Right kidney (tissue), 1 donor: Measurements from ENCODE around the gene TMUB1.

ENCODE experiments used
- DNase-seq: peaks from one replicate; pipeline ENCODE4 v3.0.0-alpha.2; 2016

The TMUB1 gene

DNA sequence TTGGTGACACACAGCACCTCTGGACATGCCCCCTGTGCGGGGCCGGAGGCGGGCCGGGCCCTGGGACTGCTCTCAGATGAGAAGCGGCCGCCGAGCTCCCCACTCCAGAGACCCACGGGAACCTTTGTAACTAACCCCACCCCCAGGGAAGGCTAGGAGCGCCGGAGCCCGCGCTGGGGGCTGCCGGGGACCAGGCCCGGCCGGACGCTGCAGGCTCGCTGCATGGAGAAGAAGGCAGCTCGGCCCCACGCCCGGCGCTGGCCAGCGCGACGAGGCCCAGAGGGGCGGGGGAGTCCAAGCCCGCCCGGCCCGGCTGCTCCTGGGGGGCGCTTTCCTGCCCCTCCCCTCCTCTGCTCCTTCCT, 39.5 kb upstream of the TMUB1 start:
- no peak for DNase-seq

DNA sequence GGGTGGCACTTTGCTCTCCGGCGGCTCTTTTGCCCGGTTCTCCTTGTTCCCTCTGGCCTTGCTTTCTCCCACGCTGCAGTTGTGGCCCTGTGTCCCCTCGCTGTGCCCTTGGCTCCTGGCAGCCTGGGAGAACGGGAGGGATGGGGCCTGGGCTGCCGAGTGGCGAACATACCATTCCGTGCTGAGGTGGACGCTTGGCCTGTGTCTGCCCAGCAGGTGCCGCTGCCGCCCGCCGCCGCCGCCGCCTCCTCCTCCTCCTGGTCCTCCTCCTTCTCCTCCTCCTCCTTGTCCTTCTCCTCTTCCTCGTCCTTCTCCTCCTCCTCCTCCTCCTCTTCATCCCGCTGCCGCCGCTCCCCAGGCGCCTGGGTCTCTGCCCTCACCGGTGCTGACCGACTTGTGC, 39.0 kb upstream of the TMUB1 start:
- no peak for DNase-seq

DNA sequence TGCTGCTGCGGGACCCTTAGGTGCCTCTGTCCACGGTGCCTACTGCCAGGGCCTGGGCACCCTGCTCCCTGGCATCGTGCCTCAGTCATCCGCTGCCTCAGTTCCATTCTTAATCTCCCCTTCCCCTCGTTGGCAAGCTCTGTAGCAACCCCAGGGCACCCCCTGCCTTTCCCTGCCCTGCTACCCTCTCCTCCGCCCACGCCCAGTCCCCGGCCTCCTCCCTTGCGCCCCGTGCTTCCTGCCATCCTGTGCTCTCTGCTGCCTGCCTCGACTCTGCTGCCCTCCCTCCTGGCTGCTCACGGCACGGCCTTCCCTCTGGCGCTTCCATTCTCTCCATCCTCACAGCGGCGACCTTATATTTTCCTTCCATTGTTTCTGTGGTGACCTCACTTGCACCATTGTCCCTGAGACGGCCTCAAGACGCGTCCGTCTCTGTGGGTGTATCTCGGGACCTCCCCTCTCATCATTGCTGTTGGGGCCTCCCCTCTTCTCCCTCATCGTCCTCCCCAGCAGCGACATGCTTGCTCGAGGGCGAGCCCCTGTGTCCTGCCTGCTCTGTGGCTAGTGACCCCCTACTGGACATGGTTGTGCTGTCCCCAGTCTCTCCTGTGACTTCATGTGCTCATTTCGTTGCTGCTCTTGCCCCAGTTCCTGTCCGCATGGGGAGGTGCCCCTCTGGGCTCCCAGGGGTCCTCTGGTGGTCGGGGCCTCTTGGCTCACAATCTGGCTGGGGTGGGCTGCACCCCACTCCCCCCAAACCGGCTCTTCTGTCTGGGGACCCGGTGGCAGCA, 38.3 kb upstream of the TMUB1 start:
- no peak for DNase-seq

DNA sequence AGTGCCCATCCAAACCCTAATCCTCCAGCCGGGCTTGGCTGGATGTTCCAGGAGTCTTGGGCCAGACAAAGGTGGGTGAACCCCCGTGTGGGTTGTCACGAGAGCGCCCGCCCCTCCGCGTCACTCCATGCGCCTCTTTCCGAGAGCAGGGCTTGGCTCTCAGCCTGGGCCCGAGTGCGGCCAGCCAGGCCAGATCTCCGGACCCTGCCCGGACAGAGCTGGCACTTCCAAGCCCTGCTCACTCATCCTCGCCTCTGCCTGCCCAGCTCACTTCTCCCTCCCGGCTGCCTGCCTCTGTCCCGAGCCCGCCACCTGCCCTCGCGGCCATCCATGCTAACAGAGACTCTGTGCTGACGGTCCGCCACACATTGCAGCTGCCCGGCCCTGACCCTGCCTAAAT, 37.6 kb upstream of the TMUB1 start:
- no peak for DNase-seq

DNA sequence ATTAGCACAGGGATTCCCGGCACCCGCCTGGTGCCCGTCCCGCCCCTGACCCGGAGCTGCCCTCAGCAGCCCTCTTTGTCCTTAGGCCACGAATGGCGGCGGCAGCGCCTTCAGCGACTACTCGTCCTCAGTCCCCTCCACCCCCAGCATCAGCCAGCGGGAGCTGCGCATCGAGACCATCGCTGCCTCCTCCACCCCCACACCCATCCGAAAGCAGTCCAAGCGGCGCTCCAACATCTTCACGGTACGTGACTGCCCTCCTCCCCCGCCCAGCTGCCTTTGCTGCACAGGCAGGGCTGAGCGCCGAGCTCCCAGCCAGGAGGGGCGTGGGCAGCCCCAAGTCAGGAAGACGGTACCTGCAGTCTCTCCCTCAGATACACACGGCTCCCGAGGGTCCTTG, 36.6 kb upstream of the TMUB1 start:
- DNase-seq, result no peak

DNA sequence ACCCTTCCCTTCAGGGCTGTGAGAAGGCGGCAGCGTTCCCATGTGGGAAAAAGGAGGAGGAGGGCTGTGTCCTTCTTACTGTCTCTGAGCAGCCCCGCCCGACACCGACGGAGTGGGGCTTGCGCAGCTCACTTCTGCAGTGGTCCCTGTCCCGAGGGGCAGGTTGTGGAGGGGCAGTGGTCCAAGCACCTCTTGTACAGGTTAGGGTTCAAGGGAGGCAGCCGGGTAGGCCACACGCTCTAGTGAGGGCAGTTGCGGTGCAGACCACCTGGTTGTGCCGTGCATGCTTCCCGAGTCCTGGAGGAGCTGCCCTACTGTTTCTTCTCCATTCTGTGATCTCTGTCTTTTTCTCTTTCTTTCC, 35.7 kb upstream of the TMUB1 start:
- DNase-seq, result no peak

DNA sequence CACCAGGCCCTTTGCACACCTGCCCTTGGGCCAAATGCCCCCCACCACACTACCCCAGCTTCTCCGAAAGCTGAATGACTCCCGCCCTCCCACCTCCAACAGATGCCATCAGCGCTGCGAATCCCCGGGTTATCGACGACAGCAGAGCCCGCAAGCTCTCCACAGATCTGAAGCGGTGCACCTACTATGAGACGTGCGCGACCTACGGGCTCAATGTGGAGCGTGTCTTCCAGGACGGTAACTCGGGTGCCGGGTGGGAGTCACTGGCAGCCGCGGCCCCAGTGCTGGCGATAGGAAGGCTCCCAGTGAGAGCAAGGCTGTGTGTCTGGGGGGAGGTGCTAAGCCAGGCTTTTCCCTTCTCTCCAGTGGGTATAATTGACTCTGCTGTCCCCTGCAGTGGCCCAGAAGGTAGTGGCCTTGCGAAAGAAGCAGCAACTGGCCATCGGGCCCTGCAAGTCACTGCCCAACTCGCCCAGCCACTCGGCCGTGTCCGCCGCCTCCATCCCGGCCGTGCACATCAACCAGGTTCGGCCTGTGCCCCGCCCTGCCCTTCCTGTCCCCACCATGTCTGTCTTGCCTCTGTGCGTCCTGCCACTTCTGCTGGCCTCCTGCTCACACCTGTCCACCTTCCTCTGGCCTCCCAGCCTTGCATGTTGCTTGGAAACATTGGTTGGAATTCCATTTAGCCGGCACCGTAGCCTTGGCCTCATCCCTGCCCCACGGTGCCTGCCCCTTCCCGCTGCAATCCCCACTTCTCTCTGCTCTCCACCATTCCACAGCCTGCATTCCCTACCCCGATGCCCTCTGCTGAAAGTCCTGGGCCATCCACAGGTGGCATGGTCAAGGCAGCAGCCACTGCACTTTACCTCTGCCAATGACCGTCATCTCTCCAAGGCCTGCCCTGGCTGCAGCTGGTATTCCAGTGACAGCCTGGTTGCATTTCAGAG, 35.1 kb upstream of the TMUB1 start:
- no peak for DNase-seq

DNA sequence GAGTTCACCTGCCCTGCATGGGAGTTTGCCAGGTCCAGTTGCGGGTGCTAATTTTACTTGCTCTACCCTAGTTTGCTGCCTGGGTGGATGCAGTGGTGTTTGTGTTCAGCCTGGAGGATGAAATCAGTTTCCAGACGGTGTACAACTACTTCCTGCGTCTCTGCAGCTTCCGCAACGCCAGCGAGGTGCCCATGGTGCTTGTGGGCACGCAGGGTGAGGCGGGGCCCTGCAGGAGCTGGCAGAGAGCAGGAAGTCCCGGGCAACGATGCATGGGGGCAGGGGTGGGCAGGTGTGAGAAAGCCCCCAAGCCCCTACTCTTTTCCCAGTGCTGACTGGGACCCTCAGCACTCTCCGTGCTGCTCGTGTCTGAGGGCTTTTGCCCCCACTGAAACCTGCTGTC, 34.3 kb upstream of the TMUB1 start:
- no peak for DNase-seq

DNA sequence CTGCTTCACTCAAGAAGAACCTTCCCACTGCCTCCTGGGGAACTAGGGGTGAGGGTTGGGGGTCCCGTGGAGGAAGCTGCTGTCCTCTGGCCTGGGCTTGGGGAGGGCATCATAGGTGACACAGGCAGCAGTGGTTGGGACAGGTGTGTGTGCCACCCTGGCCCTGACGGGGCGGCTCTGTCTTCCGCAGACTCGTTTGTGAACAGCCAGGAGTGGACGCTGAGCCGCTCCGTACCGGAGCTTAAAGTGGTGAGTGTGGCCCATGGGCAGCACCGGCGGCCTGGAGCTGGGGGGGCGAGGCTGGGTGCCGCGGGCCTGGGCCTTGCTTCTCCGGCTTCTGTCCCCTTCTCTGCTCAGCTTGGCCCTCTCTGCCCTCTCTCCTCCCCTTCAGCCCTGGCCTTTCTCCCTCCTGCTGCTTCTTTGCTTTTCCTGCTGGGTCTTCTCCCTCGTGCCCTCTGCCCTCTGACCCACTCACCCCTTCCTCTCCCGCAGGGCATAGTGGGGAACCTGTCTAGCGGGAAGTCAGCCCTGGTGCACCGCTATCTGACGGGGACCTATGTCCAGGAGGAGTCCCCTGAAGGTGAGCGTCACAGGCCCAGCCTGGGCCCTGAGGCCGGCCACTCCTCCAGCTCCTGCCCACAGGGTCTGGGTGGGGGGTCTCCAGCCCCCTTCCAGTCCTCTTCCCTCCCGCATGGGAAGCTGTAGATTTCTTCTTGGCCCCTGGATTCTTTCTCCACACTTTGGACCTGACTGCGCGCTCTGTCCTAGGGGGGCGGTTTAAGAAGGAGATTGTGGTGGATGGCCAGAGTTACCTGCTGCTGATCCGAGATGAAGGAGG, 33.5 kb upstream of the TMUB1 start:
- no peak for DNase-seq

DNA sequence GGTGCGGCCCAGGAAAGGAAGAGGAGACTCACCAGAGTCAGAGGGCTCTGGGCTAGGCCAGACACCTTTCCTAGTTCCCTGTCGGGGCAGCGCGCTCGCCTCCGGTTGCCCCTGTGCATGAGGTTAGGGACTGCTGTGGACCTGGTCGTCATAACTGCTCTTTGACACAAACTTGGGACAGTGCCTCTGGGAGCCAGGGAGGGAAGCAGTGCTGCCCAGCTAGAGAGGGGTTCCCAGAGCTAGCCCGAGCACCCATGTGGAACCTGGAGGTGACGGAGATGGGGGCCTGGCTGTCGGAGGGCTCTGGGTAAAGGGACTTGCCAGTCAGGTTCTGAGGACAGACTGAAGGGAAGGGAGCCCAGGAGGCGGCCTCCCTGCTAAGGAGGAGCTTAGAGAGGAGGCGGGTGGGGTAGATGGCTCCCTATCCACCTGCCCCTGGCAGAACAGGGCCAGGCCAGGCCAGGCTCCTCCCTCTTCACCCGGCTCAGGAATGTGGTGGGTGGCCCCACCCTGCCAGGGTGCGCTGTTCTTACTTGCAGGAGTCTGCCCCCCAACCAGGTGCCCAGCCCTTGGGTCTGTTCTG, 32.6 kb upstream of the TMUB1 start:
- no peak for DNase-seq

DNA sequence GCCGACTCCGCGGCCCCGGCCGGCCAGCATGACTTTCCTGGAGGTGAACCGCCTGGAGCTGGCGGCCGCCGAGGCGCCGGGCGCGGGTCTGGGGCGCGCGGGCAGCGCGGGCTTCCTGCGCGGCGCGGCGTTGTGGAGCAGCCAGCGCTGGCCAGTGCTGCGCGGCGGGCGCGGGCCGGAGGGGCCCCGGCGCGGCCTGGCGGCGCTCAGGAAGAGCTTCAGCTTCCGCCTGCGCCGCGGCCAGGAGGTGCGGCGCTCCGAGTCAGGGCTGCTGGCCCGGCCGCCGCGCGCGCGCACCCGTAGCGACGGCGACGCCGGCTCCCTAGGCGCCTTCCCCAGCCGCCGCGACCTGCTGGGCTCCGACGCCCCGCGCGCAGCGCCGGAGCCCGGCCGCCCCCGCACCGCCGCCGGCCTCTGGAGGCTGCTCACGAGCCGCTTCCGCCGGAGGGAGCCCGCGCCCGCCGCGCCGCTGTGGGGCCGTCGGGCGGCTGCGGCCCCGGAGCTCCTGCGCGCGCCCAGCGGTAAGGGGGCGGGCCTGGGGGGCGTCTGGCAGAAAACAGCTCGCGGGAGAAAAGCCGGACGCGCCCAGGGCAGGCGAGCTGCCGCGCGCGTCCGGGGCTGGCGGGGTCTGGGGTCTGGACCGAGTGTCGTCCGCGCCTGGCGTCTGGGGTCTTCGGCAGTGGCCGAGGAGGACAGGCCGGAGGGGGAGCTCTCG, 32.0 kb upstream of the TMUB1 start:
- no peak for DNase-seq

DNA sequence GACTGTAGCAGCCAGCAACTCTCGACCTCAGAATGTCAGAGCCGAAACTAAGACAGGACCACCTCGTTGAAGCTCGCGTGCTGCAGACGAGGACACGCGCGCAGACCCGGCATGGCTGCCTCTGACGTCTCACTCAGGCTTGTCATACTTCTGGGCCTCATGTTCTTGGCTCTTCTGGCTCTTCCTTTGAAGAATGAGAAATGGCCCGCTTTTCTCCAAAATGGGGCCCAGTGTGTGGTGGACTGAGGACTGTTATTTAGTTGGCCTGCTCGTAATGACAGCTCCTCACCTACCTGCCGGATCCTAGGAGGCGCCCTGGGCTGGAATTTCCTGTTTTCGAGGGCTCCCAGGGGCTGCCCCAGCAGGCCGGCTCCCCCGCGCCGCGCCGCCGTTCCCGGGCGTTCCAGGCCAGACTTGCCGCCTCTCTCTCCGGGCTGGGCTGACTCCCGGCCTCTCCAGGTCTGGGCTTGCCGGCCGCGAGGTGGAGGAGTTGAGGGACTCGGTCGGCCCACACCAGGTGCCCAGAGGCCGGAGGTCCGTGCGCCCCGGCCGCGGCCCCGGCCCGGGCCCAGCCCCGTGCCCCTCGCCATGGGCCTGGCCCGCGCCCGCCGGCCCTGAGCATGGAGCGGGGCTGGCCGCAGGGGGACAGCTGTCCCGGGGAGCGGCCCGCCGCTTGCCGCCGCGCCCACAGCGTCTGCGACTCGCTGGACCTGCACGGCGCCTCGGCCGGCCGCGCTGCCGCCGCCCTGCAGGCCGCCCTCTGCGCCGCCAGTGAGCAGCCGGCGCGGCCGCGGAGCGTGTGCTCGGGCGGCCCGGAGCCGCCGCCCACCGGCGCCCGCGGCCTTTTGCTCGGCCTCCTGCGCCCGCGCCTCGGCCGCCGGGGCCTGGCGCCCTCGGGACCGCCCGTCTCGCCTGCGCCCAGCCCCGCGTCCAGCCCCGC, 31.1 kb upstream of the TMUB1 start:
- no peak for DNase-seq

DNA sequence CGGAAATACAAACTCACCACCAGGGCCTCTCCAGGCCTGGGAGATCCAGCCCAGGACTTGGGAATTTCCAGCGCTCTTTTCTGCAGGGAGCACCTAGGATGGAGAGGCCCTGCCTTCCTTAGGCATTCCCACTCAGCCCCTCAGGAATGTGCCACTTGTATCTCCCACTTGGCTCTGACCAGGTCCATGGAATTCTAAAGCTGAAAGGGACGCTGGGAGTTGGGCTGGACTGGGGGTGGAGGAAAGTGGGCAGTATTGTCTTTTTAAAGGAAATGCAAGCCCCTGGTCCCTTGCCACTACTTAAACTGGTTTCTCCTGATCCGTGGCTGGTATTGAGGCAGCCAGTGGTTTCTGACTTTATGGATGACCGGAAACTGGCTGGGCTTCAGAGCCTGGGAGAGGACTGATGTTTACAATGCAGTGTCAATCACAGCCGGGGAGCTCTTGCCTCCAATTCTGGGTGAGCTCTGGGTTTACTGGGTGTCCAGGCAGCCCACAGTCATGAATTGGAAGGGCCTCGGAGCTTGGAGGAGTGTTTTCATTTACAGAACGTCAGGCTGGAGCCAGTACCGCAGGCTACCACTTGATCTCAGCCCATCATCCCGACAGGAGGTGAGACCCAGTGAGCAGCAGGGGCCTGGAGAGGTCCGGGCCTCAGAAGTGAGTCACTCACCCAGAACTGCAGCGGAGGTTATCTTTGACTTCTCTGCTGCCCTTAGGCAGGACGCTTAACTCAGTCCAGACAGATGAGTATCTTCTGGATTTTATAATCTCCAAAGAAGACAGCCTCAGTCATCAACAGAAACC, 30.3 kb upstream of the TMUB1 start:
- DNase-seq, result no peak

DNA sequence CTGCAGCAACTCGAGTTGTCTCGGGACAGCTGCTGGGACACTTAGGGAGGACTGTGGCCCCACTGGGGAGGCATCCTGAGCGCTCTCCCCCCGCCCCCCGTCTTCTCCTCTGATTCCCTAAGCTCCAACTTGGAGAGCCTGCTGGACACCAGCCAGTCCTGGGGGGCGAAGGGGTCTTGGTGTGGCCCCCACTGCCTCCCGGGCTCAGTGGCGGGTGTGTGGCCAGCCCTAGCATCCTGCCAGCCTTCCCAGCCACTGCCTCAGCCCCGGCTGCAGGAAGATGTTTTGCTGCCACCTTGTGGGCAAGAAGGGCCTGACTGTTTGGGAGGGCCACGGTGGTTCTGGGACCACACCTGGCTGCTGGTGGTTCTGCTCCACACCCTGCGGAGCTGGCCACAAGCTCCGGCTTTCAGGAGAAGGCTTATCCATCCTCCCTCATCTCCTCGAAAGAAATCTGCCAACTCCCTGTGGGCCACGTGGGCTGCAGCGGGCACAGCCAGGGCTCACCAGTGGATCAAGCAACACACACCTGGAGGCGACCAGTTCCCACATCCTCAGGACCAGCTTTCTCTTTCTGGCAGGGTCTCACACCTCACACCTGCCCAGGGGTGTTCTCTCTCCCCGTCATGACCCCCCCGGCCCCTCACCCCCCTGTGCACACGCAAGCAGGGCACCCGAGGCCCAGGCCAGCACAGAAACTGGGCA, 27.8 kb upstream of the TMUB1 start:
- DNase-seq, result peak; percentile 72

DNA sequence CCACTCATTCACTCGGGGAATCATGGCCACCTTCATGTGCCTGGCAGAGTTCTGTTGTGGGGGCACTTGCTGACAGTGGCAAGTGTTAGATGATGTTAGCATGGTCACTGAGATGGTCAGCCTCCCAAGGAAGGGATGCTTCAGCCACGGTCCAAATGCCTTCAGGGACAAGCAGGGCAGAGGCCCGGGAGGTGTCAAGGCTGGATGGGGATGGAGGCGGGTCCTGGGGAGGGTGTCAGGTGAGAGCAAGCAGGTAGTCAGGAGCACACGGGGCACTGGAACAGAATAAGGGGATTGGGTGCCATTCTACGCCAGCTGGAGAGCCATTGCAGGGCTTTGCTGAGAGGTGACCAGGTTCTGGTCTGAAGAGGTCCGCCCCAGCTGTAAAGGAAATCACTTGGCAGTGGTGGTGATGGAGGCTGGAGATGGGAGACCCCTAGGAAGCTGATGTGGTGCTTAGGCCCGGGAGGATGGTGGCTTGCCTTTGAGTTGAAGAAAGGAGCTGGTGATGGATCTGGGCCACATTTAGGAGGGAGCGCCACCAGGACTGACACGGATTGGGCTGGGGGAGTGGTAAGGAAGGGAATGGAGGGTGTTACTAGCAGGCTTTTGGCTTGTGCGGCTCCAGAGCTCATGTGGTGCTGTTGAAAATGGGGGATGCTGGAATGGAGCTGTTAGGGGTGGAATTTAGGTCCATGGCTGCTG, 27.1 kb upstream of the TMUB1 start:
- DNase-seq, result no peak

DNA sequence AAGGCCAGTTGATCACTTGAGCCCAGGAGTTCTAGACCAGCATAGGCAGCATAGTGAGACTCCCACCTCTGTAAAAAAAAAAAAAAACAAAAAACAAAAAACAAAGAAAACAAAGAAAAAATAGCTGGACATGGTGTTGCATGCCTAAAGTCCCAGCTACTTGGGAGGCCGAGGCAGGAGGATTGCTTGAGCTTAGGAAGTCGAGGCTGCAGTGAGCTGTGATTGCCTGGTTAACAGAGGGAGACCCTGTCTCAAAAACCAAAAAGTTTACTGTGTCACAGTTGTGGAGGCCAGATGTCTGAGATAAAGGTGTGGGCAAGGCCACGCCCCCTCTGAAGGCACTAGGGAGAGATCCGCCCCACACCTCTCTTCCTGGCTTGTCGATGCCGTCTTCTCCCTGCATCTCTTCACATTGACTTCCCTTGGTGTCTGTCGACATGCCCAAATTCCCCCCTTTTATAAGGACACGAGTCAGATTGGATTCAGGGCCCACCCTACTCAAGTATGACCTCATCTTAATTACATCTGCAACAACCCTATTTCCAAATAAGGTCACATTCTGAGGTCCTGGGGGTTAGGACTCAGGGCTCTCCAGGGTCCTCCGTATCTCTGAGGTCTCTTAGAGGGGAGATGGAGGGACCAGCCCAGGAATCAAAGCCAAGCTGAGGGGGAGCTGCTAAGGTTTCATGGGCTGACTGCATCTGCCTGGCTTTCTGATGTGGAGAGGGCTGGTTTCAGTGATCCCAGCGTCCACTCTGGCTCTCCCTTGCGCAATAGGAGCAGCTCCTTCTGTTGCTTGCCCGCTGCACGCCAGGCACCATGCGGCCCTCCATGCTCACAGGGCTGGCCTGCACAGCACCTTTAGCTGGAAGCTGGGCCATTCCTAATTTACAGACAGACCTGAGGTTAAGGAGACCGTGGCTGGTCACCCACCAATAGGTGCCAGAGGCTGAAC, 26.1 kb upstream of the TMUB1 start:
- no peak for DNase-seq

DNA sequence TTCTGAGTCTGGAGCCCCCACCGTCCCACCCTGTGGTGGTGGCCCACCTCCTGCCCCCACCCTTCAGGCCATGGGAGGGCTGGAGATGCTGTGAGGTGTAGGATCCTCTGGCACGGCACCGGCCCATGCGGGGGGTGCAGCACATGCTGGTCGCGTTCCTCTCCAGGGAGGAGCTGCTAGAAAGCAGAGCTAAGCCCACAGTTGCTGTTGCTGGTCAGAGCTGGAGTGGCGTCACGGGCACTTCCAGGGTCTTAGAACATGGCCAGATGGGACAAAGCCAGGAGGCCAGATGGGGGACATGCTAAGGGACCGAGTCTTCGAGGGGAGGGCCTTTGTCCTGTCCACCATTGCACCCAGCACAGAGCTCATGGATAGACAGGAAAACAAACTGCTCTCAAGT, 24.6 kb upstream of the TMUB1 start:
- no peak for DNase-seq
